Measurements from ENCODE around the gene LCE1F. TPM values are rescaled to one million over a fixed set of nuclear protein-coding genes. Genes with fewer than 3 reads are reported as not detected.

LCE1F gene
- total RNA-seq, 1 experiment from 2014 or later, result not detected

DNA sequence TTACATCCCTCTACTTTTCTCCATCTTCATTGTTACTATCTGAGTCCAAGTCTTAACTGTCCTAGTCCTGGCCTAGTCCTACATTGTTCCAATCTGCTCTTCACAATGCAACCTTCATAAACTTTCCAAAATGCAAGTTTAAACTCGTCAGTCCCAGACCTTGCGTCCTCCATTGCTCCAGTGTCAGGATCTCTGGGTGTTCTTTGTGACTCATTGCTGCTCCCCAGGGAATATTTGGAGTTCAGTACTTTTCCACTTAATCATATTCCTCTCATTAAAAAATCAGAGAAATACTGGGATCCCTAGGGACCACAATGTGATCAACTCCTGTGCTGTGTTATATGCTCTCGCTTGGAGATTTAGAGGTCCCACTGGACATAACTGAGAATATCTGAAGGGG lies 35.1 kb upstream of the LCE1F start:
- Mint-ChIP-seq H3K4me3 (no peak overlapping the region), H3K9me3 (peaks cover 96 to 98% of the 10 kb centered on the region in 2 experiments), H3K36me3 (ENCODE audit: insufficient read depth in 1 of 3, low read depth in 3 of 3) (peaks cover 3 to 32% (median 17%) of the 10 kb centered on the region in 3 experiments; a peak in 6 of 7 replicates), H3K27me3 (ENCODE audit: low read depth) (peaks cover 5% of the 10 kb centered on the region; the same call in 1 of the 2 replicates), H3K27ac (no peak overlapping the region), H3K4me1 (no peaks in the 10 kb centered on the region)
- no peaks in the 10 kb centered on the region for H3K4me1 ChIP-seq (ENCODE audit: insufficient read depth, low read length)
- no peak overlapping the region for H2BK20ac ChIP-seq (ENCODE audit: low read depth, low read length, poor library complexity, severe bottlenecking)
- no peak overlapping the region for H2BK12ac ChIP-seq (ENCODE audit: insufficient read length, low read depth, low read length)
- H3K23me2 ChIP-seq (ENCODE audit: insufficient read length, low read depth, low read length, poor library complexity, severe bottlenecking), result no peaks in the 10 kb centered on the region
- H2AFZ ChIP-seq (ENCODE audit: low read length), result no peak overlapping the region
- peaks cover 98% of the 10 kb centered on the region for H3K9me3 ChIP-seq (ENCODE audit: control insufficient read depth, low read depth, low read length)
- no peak overlapping the region for H3K56ac ChIP-seq (ENCODE audit: insufficient read length, low read depth, low read length)
- no peak overlapping the region for H3K23ac ChIP-seq (ENCODE audit: insufficient read length, low read depth, low read length)
- H3K79me1 ChIP-seq (ENCODE audit: insufficient read depth, low read depth, low read length, poor library complexity, severe bottlenecking), result no peaks in the 10 kb centered on the region
- no peak overlapping the region for H3T11ph ChIP-seq (ENCODE audit: low read length)
- no peak overlapping the region for H2AK5ac ChIP-seq (ENCODE audit: insufficient read length, low read length)
- no peaks in the 10 kb centered on the region for H4K20me1 ChIP-seq (ENCODE audit: control insufficient read depth, insufficient read depth, insufficient read length)
- no peak overlapping the region for H2BK5ac ChIP-seq (ENCODE audit: insufficient read length, low read length)
- no peak overlapping the region for H3K4me2 ChIP-seq (ENCODE audit: insufficient read depth, insufficient read length, low read length)
- no peak overlapping the region for H4K5ac ChIP-seq (ENCODE audit: insufficient read length, low read depth, low read length)
- H2BK15ac ChIP-seq (ENCODE audit: low read depth, low read length), result no peak overlapping the region
- H3K9ac ChIP-seq (ENCODE audit: extremely low read depth, insufficient read length, low read length), result no peak overlapping the region
- H2BK120ac ChIP-seq (ENCODE audit: low read depth, low read length, poor library complexity, severe bottlenecking), result no peak overlapping the region
- H4K8ac ChIP-seq (replicated peaks; ENCODE audit: insufficient read length, low read depth, low read length), result no peak overlapping the region
- H4K91ac ChIP-seq (ENCODE audit: insufficient read length, low read depth, low read length), result no peak overlapping the region
- TF ChIP-seq CTCF (conservative IDR thresholded peaks at IDR 0.05), result no peak
- no peak overlapping the region for H3K14ac ChIP-seq (ENCODE audit: insufficient read depth, low read length)
- no peak overlapping the region for H3K18ac ChIP-seq (ENCODE audit: insufficient read length, low read depth, low read length)
- H3K4ac ChIP-seq (ENCODE audit: low read depth, low read length), result no peak overlapping the region
- H3K27ac ChIP-seq (ENCODE audit: insufficient read length, low read depth, low read length), result no peak overlapping the region
- no peaks in the 10 kb centered on the region for H3K79me2 ChIP-seq (ENCODE audit: insufficient read depth, low read length)
- DNase-seq, result no peak
- no CpG with 5 or more reads among the region's 3 CpGs for WGBS (ENCODE audit: extremely low coverage, insufficient read length, low lambda C conversion rate)
- no peaks in the 10 kb centered on the region for H3K27me3 ChIP-seq (ENCODE audit: insufficient read depth, low read length)
